Renal pelvis (tissue), 4 donors: ENCODE results near the gene TULP1. TPM values are rescaled to one million over a fixed set of nuclear protein-coding genes. Genes with fewer than 3 reads are reported as not detected.
"Not testable (repeated sequence)": the region's sequence is repeated elsewhere in the genome, so short reads cannot be mapped to it uniquely, and the experiment has no call there.

Experiments used
- DNase-seq: peaks from one replicate; pipeline ENCODE4 v3.0.0-alpha.2; 2013
- polyA plus RNA-seq, 3 donors: library from polyadenylated mRNA; unstranded; fragments of 120-200 nt; gene quantifications; one replicate each; pipeline ENCODE4 v1.2.1, GENCODE V29; 2013; ENCODE audit not compliant: insufficient read length in 3 of 3

The TULP1 gene
- polyA plus RNA-seq, 3 donors, result 1.7 to 4.2 (median 3.4) TPM

DNA sequence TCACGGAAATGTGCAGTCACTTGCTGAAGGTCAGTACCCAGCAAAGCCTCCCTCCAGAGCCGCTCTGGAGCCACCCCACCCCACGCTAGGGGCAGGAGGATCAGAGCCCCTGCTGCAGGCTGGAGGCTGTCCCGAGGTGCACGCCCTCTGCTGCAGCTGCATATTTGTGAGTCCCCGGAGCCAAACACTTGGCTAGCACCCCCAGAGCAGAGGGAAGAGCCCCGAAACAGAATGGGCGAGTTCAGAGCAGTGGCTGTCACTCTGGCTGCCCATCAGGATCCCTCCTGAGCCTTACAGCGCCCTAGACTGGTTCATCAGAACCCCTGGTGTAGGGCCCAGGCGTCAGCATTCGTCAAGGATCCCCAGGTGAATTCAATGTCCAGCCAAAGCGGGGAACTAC is 9.5 kb upstream of the TULP1 start:
- no peak for DNase-seq

GRCh38 chr6:35521235-35521634 is 8.5 kb upstream of the TULP1 start:
- DNase-seq, result no peak

DNA sequence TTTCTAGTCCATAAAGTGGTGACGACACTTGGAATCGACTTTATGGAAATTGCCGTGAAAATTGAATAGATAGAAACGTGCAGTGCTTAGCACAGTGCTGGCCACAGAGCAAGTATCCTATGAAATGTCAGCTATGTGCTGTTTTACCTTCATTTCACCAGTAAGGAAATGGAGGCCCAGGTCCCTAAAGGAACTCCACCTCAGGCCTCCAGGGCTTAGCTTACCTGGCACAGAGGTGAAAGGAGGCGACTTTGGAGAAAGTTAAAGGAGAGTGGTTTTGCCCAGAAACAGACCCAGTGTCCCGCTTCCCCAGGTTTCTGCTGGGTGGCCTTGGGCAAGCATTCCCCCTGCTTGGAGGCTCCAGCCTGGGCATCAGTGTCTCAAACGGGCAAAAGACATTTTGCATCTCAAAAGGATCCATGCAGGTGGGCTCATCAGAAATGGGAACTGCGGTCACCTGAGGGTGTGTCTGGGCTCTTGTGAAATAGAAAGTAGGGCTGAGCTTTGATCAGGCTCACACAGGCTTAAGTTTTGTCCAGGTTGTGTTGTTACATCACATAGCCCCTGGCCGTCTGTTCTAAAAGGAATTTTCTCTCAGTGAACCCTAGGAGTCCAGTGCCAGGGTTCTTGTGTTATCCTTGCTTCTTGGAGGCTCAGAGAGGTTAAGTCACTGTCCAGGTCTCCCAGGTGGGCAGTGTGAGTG is 6.8 kb upstream of the TULP1 start:
- no peak for DNase-seq

DNA sequence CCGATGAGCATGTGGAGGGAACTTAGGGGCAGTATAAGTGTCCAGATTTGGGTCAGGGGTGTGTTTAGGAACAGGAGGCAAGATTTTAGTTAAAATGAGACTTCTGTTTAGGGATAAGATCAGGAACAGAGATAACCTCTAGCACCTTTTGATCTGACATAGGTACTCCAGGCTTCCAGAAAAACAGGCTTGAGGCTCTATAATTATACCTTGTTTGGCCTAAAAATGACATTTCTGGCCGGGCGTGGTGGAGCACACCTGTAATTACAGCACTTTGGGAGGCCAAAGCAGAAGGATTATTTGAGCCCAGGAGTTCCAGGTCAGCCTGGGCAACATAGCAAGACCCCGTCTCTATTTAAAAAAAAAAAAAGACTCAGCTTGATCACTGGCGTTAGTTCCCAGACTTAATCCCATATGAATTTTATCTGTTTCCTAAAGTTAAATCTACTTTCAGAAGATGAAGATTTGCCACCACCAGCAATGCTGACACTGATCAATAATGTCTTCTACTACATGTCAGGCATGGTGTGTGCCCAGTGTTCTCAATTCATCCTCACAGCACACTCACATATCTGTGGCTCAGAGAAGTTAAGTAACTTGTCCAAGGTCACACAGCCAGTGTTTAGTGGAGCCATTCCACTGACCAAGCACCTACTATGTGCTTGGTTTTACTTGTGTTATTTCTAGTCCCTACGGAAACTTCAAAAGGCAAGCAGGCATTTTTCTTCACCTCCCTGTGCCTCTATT is 6.0 kb upstream of the TULP1 start:
- DNase-seq, result no peak

DNA sequence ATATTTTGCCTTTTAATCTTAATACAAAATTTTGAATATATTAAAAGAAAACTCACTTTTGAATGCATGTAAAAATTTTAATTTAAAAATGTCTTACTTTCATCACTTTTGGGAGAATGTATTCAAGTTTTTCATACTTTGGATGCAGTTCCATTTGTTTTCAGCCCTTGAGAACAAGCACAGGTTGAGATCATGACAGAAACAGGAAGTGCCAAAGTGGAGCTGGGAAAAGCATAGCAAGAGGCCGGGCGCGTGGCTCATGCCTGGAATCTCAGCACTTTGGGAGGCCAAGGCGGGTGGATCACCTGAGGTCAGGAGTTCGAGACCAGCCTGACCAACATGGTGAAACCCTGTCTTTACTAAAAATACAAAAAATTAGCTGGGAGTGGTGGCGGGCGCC is 5.3 kb upstream of the TULP1 start:
- DNase-seq, result not testable (repeated sequence)

DNA sequence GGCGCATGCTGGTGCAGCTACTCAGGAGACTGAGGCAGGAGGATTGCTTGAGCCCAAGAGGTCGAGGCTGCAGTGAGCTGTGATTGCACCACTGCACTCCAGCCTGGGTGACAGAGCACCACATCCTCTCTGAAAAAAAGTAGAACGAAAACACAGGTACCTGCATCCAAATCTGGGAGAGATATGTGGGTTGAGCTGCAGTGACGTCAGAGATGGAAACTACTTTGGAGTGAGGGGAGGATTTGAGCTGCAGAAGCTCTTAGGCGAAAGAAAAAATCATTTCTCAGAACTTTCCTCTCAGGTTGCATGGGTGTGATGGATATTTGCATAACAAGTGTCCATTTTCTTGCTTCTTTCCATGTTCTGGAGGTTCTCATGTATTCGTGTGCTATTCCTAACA is 4.0 kb upstream of the TULP1 start:
- no peak for DNase-seq

DNA sequence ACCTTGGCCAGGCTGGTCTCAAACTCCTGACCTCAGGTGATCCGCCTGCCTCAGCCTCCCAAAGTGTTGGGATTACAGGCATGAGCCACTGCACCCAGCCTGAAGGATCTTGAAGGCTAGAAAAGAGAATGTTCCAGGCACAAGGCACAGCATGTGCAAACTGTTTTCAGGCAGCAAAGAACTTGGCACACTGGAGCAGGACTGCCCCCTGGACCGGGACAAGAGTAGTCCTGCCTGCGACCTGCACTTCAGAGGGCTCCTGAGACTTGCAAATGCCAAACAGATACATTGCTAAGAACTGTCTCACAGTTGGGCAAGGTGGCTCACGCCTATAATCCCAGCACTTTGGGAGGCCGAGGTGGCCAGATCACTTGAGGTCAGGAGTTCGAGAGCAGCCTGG is 3.2 kb upstream of the TULP1 start:
- not testable (repeated sequence) for DNase-seq

- DNase-seq, result no peak
These were observed 1.9 kb upstream of the TULP1 start for GRCh38 chr6:35514587-35514986.

GRCh38 chr6:35512006-35512405 is 690 bp downstream of the TULP1 start:
- DNase-seq, result no peak

DNA sequence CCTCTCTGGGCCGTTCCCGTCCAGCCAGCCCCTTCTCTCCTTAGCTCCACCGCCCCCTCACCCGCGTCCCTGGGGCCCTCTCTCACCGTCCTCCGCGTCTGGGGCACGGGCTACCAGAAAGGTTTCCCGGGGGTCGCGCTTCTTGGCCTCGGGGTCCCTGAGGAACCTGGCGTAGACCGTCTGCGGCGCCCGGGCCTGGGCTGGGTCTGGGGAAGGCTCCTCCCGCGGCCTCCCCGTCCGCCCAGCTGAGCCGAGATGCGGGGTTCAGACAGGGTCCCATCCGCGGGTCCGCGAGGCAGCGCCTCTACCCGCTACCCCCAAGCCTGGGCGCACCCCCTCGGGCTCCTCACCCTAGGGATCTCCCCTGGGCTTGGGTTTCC is 1.1 kb downstream of the TULP1 start:
- DNase-seq, result no peak

DNA sequence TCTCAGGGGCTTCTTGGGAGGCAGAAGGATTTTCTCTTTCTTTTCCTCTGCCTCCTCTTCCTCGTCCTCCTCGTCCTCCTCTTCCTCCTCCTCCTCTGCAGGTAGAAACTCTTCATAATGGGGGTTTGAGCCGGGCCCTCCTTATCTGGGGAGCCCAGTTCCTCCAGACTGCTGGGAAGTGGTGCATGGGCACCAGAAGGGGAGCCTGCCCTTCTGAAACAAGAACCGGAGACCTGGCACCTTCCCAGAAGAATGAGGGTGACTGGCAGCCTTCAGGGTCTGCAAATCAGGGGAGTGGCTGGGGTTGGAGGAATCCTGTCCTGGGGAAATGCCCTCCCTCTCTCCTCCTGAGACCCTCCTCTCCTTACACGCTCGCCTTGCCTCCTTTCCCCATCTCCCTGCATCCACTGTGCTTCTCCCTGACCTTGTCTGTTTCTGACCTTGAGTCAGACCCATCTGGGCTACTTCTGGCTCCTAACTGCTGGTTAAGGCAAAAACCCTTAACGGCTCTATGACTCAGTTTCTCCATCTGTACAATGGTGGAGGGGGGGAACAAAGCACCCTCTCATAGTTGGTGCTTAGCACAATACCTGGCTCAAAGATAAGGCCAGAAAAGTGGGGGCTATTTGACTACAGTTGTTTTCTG is 1.7 kb downstream of the TULP1 start:
- no peak for DNase-seq

DNA sequence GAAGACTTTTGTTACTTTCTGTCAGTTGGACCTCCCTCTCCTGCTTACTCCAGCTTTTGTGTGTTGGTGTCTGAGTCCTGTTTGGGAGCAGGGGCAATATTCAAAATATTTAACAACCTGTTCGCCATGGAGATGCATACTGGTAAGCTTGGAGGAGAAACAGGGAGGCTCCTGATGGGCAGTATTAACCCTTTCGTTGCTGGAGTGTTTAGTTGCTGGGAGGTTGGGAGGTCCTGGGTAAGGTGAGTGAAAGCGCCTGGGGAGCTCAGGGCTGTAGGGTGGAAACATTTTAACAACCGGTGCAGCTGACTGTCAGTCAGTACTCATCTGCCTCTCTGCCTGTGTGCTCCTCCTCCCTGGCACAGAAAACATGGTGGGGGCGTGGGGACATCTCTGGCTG is 4.2 kb downstream of the TULP1 start:
- no peak for DNase-seq

- no peak for DNase-seq
These were observed 4.7 kb downstream of the TULP1 start for GRCh38 chr6:35508027-35508426.

- no peak for DNase-seq
These were observed 5.5 kb downstream of the TULP1 start for GRCh38 chr6:35507221-35507620.

DNA sequence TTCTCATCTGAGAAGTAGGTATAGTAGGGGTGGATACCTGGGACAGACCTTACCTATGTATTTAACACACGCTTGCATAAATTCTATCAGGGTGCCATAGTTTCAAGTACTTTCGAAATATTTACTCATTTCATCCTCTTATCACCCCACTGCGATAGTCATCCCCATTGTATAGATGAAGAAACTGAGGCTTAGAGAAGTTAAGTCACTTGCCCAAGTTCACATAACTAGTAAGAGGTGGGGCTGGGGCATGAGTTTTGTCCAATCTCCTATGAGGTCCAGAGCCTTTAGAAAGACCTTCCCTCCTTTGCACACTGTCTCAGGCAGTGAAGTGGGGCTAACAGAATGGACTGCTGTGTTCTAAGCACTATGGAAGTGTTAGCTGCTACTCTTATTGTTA is 6.2 kb downstream of the TULP1 start:
- DNase-seq, result no peak

DNA sequence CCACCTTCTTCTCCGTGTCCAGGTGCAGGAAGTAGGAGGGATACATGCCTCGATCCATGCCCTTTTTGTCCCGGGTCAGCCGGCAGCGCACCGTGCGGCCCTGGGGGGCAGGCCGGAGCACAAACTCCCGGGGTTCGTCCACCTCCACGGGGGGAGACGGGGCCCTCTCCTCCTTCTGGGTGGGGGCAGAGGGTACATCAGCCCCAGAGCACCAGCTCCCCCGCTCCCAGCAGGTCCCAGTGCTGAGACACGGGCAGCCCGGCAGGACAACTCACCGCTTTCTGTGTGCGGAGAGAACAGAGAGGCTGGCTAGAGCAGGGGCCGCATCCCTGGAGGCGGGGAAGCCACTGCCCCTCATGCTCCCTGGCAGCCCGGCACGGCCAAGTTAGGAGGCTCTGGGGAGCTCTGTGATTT is 6.7 kb downstream of the TULP1 start:
- no peak for DNase-seq

- no peak for DNase-seq
These were observed 9.2 kb downstream of the TULP1 start for GRCh38 chr6:35503534-35503933.

DNA sequence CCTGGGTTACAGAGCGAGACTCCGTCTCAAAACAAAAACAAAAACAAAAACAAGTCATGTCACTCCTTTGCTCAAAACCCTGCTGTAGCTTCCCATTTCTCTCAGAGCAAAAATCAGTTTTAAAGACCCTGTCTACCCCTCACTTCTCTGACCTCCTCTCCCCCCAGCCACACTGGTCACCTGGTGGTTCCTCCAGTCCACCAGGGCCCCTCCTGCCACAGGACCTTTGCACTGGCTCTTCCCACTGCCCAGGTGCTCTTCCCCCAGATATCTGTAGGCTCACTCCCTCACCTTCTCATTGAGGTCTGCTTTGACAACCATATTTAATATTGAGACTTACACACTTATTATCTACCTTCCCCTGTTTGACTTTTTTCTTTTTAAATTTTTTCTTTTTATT is 10.9 kb downstream of the TULP1 start:
- no peak for DNase-seq

DNA sequence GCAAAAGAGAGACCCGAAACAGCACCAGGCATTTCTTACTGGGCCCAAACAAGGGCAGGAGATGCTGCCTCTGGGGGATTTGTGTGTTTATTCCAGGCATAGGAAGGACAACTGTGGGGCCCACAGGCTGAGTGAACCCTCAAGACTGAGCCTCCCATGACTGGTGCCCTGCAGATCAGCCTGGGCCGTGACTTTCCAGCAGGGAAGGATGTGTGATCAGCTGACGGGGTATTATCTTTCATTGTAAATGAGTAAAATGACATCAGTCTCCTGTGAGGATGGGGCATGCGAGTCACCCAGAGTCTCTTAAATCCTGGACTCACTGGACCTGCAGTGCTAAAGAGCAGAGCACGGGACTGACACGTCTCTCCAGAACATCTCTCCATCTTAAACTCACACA is 11.9 kb downstream of the TULP1 start:
- DNase-seq, result no peak

- DNase-seq, result no peak
These were observed 13.3 kb downstream of the TULP1 start for GRCh38 chr6:35499372-35499771.

DNA sequence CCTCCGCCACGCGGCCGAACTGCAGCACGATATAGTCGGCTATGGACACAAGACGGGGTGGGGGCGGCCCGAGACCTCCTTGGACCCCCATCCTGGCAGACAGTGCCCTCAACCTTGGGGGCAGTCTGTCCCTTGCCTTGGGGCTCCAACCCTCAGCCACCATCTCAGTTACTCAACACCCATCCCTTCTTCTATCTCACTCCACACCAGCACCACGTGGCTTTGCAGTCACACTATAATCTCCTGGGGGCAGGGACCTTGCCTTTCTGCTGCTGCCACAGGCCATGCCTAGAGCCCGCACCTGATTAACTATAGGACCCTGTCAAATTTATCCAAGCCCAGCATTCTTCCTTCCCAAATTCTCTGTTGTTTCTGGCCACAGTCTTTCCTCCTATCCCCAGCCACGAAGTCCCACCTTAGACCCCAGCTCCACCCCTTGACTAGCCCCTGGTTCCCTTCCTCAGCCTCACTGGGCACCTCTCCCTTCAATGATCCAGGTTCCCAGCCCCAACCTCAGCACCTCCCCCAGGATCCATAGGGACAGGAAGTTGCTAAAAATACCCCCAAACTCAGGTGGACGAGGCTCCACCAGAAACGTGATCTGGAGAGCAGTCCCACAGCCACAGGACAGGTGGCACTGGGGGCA is 14.2 kb downstream of the TULP1 start:
- no peak for DNase-seq

- peak; percentile 86 for DNase-seq
These were observed 14.9 kb downstream of the TULP1 start for GRCh38 chr6:35497571-35498421.
